Raji (cell line): ENCODE data around the gene MACROD2.

Experiments used
- POLR2A ChIP-seq: IDR thresholded peaks from 2 replicates; pipeline ENCODE4 v1.6.1; 2011; ENCODE audit warnings: low read depth, low read length, control low read depth; ENCODE audit not compliant: insufficient read depth

The MACROD2 gene

DNA sequence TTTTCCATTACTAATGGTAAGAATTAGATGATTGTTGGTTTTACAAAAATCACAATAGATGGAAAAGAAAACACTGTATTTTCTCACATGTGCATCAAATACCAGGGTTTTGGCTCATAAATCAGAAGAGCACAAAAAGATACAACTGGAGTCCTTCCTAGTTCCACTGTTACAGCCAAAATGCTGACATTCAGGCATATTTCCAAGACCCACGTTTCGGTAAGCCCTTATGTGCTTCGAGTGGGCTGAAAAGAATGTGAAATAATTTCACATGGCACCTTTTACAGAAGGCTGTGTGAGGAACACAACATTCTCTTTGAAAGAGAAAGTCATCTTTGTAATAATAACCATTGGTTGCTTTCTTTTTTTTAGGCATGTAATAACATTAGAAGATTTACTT is 668.8 kb downstream of the MACROD2 start:
- TF ChIP-seq POLR2A = no peak

DNA sequence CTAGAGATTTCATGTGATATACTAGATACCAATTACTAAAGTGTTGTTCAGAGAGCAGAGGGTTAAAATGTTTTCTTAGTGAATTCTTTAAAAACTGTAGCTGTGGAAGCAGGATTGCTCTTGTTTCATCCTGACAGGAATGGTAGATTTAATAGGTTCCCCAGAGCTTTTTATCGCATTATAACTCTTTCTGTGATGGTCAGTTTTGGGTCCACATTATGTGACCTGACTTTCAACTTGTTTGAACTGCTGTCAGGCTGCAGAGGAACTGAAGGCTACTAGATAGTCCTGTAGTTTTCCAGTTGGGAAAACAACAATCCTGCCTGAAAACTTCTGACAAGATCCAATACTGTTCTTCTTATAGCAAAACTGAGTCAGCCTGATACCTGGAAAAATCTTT is 671.4 kb downstream of the MACROD2 start:
- no peak for TF ChIP-seq POLR2A

DNA sequence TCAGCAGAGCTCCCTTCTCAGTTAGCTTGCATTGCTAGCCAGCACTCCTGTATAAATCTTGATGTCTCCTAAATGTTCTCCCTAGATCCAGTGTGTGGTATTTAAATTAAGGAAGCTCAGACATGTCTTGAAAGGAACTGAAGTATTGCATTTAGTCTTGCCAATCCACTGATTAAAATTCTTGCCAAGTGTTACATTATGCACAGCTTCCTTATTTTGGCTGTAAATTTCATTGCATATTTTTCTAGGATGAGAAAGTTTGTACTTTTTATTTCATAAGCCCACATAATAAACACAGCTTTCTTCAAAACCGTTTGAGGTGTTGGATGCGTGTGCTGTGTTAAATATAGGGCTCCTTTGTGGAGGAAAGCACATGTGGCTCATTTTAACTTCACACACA is 671.9 kb downstream of the MACROD2 start:
- no peak for TF ChIP-seq POLR2A

DNA sequence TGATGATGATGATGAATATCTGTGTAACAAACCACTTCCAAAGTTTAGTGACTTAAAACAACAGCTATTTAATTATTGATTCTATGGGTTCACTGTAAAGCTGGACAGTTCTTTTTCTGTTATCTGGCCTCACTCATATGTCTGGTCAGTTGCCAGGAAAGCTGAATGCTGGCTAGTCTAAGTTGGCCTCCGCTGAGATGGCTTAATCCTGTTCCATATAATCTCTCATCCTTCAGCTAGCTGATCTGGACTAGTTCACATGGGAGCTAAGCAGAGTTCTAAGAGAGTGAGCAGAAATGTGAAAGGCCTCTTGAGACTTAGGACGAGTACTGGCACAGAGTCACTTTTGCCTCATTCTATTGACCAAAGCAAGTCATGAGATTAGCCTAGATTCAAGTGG is 676.8 kb downstream of the MACROD2 start:
- TF ChIP-seq POLR2A = no peak

DNA sequence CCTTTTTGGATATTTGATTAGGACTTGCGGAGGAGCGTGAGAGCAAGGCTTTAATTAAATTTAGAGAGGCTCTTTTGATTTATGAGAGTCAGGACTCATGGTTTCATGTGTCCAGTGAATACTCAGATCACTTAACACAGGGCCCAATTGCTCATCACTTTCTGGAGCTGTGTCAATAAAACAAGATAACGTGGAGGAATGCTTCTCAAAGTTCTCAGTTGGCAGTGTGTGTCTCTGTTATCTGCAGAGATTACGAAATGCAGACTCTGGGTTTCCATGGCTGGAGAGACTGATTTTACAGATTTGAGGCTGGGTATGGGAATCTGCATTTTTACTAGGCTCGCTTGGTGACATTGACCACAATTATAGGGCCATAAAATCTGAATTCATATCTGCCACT is 677.8 kb downstream of the MACROD2 start:
- no peak for TF ChIP-seq POLR2A

DNA sequence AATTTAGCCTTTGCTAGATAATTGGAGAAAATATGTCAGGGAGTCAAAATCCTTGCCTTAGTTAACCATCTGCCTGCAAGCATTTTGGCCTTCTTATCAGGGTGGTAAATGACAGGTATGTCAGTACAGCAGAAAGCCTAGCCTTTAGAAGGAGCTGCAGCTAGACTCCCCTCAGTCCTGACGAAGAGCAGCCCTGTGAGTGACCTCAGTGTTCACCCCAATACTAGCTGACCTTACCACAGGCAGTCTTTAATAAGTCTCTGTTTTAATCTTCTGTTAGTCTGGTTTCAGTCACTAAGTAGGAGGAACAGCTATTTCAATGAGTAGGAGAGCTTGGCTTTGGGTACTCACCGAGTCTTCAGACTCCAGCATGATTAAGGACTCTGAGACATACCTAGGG is 682.1 kb downstream of the MACROD2 start:
- no peak for TF ChIP-seq POLR2A

DNA sequence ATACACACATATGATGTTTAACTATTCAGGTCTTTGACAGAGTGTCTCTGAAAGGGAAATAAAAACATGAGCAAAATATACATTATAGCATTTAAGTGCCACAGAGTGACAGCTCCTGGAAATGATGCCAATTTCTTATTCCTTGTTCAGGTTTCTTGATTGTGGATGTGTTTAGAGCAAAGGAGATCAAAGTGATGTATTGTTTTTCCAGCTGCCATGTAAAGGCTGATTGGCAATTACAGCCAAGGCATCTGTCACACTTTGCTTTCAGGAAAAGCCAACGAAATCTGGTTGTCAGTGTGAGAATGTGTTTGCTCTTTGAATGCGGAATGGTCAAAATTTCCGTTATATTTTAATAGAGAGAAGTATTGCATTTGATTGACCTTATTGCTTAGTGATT is 689.9 kb downstream of the MACROD2 start:
- TF ChIP-seq POLR2A = no peak

DNA sequence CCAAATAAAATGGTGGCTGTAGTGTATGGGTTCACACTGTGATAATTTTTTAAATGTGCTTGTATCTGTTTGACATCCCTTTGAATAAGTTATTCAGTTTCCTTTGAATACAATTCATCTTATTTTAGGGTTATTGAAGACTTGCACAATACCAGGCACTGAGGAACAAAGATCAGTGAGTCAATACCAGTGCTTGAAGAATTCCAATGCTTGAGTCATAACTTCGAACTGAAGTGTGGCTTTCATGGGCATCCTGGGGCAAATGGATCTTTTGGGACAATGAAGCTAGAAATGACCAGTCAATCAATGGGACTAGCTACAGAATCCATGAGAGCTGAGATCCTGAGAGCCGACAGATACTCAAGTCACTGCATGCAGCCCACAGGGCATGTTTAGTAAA is 692.0 kb downstream of the MACROD2 start:
- no peak for TF ChIP-seq POLR2A

DNA sequence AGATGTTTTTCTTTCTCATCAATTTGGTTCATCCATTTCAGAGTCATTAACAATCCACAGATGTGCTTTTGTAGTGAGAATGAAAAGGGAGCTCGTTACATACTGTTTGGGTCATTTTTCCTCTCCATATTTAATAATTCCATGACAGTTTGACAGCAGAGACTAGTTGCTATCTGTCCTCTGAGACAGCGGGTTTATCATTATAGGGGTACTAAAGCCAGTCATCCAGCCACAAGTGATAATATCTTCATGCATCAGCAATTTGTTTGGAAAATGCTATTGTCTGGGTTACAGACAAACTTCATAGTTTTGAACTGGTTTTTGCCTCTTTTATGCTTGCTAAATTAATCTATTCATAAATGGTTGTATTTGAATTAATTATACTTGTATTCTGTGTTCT is 692.7 kb downstream of the MACROD2 start:
- no peak for TF ChIP-seq POLR2A

DNA sequence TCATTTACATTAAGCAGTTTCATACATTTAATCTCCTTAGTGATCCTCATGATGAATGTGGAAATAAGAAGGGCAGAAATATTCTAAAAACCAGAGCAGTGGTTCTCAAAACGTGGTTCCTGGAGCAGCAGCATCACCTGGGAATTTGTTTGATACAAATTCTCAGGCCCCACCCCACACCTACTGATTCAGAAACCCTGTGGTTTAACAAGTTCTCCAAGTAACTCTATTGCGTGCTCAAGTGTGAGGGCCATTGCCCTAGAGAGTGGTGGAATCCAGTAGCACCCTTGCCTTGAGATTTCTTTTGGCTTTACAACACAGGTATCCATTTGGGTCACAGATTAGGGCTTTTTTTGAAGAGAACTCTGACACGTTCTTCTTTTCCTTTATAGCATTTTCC is 696.7 kb downstream of the MACROD2 start:
- no peak for TF ChIP-seq POLR2A

DNA sequence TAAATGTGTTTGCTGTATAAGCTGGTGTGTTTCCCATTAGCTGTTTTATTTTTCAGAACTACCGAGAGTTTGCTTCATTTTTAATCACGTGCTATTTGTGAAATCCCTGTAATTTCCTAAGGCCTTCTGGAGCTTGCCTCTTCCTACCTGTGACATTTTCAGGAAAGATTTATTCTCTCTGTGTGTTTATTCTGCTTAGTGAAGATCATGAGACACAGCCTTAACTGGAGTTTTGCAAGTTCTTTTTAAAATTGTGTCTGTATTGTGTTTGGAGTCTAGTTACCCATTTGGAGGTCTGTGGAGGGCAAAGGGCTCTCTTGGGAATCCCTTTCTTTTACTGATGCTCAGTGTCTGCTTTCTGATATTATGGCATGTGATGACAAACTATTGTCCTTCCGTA is 701.2 kb downstream of the MACROD2 start:
- no peak for TF ChIP-seq POLR2A

DNA sequence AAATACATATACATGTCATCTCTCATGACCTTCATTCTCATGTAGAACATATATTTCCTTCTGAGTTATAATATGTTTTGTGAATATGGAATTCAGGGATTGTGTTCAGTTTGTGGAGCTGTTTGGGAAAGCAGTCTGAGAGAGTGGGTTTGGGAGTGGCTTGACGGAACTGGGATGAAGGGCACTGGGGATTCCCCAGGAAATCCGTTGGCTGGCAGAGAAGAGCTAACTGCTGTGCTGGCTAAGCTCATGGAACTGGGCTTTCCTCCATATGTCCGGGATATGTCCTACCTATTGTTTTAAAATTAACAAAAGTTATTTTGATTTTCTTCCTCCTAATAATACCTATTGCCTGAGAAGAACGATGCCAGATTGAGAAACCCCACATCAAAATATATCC is 701.6 kb downstream of the MACROD2 start:
- TF ChIP-seq POLR2A = no peak

DNA sequence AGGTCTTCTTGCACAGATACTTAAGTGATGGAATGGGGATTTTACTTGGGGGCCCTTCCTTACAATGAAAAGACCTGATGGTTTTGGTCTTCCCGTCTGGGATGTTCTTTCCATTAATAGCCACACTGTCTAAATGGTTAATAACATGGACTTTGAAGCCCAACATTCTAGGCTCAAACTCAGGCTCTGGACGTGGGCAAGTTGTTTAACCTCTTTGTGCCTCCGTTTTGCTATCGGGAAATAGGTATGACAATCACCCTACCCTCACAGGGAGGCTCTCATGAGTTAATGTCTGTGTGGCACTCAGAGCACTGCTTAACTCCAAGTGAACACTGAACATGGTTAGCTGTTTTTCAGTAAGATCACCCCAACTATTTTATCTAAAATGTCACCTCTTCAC is 702.8 kb downstream of the MACROD2 start:
- no peak for TF ChIP-seq POLR2A

DNA sequence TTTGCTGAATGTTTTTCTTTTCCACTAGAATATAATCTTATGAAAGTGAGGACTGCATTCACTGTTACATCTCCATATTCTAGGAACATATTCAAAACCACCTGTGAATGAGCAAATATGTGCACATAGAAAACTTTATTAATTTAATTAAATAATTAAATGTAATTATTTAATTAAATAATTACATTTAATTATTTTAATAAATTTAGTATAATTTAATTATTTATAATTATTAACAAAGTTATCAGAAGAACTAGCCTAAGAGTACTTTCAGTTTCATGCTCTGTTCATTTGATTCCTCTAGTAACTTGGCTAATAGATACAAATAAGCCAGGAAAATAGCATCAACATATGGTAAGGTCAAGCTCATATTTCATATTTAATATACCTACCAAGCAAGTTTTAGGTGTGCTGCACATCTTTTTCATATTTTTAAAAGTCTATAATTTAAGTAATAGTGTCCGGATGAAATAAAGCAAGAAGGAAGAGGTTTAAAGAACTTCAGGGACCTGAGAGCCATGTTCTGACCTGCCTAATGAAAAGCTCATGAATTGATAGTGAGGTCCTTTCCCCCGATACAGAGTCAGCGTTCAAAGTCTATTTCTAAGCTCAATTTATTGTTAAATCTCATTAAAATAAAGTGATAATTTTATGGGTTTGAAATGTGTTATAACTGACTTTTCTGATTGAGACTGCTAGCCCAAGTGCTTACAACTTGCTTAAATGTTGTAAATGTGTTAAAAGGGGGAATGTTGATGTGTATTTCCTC is 703.5 kb downstream of the MACROD2 start:
- TF ChIP-seq POLR2A = no peak

DNA sequence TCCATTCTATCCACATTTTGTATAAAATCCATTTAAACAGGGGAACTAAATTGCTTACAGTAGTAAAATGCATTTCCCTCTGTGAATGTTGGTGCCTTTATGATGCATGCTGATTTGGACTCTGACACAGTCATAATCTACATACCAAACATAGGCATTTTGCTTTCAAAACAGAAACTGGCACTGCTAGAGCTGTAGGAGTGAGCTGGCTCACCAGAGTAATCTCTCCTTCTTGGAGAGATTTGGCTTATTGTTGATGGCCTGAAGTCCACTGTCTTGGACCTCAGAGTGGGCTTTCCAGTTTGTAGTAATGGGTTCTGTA is 705.3 kb downstream of the MACROD2 start:
- no peak for TF ChIP-seq POLR2A

DNA sequence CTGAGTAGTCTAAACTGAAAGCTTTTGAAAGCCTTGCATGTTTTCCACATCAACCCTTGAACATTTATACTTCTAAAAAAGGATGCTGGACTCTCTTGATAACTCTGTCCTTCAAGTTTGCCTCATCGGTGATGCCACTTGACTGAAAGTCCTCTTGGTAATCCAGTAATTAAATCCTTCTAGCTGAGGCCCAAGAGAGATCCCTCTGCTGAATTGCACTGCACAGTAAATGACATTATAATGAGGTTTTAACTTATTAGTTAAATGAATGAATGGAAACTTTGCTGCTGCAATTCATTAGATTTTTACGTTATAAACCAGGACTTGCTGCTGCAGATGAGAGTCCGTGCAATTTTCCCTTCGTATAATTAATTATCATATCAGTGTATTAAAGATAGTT is 706.0 kb downstream of the MACROD2 start:
- TF ChIP-seq POLR2A = no peak

DNA sequence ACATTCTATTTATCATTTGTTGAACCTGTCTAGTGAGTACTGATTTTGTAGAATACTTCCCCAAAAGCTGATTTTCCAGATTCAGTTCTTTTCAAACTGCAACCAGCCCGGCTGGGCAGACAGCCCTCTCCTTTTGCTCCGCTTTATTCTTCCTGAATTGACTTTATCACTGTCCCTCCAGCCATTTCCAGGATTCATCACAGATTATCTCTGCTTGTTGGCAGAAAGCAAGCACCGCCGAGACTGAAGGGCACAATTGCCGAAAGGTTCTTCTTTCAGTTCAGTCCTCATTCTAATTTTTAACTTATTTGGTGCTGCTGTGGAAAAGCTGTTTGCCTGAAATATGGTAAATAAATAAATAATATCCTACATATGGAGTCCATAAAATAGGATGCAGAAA is 711.2 kb downstream of the MACROD2 start:
- no peak for TF ChIP-seq POLR2A

DNA sequence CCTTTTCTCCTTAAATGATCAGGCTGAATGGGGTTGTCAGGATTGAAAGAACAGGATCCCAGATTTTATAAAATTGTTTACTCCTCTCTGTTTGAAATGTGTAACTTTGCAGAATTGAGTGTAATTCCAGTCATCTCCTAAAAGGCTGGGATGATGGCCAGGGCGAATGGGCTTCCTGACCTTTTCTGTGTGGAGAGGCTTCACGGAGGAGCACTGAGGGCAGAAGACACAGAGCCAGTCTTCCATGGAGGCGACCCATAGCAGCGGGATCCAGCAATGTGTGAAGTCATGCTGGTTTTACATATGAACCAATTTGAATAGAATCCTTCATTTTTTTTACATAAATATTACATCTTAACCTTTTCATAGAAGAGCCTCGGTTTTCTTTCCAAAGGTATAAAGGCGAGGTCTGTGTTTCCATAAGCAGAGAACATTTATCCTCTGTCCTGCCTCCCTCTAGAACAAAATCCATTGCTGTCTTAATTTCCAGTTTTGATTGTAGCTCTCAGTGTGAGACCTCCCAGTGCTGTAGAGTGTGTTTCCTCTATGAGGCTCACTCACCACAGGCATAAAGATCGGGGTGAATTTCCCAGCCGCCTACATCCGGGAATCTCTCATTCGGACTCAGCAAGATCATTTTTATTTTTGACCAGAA is 711.8 kb downstream of the MACROD2 start:
- no peak for TF ChIP-seq POLR2A
